ENCODE results near the gene PSEN1. TPM values are rescaled to one million over a fixed set of nuclear protein-coding genes. Genes with fewer than 3 reads are reported as not detected.
A peak's percentile ranks its signal among the peaks of the same experiment; 100 is the strongest.

The PSEN1 gene
- total RNA-seq, 1 experiment from 2014 or later = 49.9 TPM

- H3K4me1 Mint-ChIP-seq = peaks cover 50 to 59% of the 10 kb centered on the region in 2 experiments
- no peak overlapping the region for H3K27ac Mint-ChIP-seq
- no peak overlapping the region for H3K23ac ChIP-seq (ENCODE audit: insufficient read length, low read depth, low read length)
- no peak for DNase-seq
- peaks cover 20% of the 10 kb centered on the region for H3K27me3 ChIP-seq (ENCODE audit: insufficient read depth, low read length)
- no peak overlapping the region for H2AFZ ChIP-seq (ENCODE audit: low read length)
- H3T11ph ChIP-seq (ENCODE audit: low read length) = no peak overlapping the region
- WGBS (ENCODE audit: extremely low coverage, insufficient read length, low lambda C conversion rate) = no CpG with 5 or more reads among the region's 11 CpGs
- H2BK15ac ChIP-seq (ENCODE audit: low read depth, low read length) = no peak overlapping the region
- peaks cover 71% of the 10 kb centered on the region for H3K27me3 Mint-ChIP-seq (ENCODE audit: low read depth)
- H3K18ac ChIP-seq (ENCODE audit: insufficient read length, low read depth, low read length) = no peak overlapping the region
- H2BK12ac ChIP-seq (ENCODE audit: insufficient read length, low read depth, low read length) = no peak overlapping the region
- H3K14ac ChIP-seq (ENCODE audit: insufficient read depth, low read length) = no peak overlapping the region
- H4K20me1 ChIP-seq (ENCODE audit: control insufficient read depth, insufficient read depth, insufficient read length) = no peaks in the 10 kb centered on the region
- peak overlapping the region; percentile 55 to 77 for H3K4me3 Mint-ChIP-seq
- H3K79me2 ChIP-seq (ENCODE audit: insufficient read depth, low read length) = no peaks in the 10 kb centered on the region
- H3K79me1 ChIP-seq (ENCODE audit: insufficient read depth, low read depth, low read length, poor library complexity, severe bottlenecking) = no peaks in the 10 kb centered on the region
- no peak overlapping the region for H3K9ac ChIP-seq (ENCODE audit: extremely low read depth, insufficient read length, low read length)
- H3K9me3 ChIP-seq (ENCODE audit: control insufficient read depth, low read depth, low read length) = no peaks in the 10 kb centered on the region
- TF ChIP-seq CTCF (conservative IDR thresholded peaks at IDR 0.05) = no peak
- no peak overlapping the region for H4K91ac ChIP-seq (ENCODE audit: insufficient read length, low read depth, low read length)
- no peak overlapping the region for H3K56ac ChIP-seq (ENCODE audit: insufficient read length, low read depth, low read length)
- H3K4me2 ChIP-seq (ENCODE audit: insufficient read depth, insufficient read length, low read length) = peak overlapping the region; percentile 47
- no peak overlapping the region for H4K5ac ChIP-seq (ENCODE audit: insufficient read length, low read depth, low read length)
- no peak overlapping the region for H2BK120ac ChIP-seq (ENCODE audit: low read depth, low read length, poor library complexity, severe bottlenecking)
- no peak overlapping the region for H3K4ac ChIP-seq (ENCODE audit: low read depth, low read length)
- H3K36me3 Mint-ChIP-seq (ENCODE audit: insufficient read depth in 1 of 3, low read depth in 3 of 3) = peaks cover 0 to 3% (median 0%) of the 10 kb centered on the region in 3 experiments; a peak in 1 of 7 replicates
- H3K27ac ChIP-seq (ENCODE audit: insufficient read length, low read depth, low read length) = no peak overlapping the region
- peaks cover 4% of the 10 kb centered on the region; the same call in 1 of the 2 replicates for H3K4me1 ChIP-seq (ENCODE audit: insufficient read depth, low read length)
- H2AK5ac ChIP-seq (ENCODE audit: insufficient read length, low read length) = no peak overlapping the region
- no peak overlapping the region for H2BK5ac ChIP-seq (ENCODE audit: insufficient read length, low read length)
- no peak overlapping the region for H4K8ac ChIP-seq (replicated peaks; ENCODE audit: insufficient read length, low read depth, low read length)
- H3K9me3 Mint-ChIP-seq = no peaks in the 10 kb centered on the region; a peak in 1 of 5 replicates
- no peak overlapping the region for H2BK20ac ChIP-seq (ENCODE audit: low read depth, low read length, poor library complexity, severe bottlenecking)
- H3K23me2 ChIP-seq (ENCODE audit: insufficient read length, low read depth, low read length, poor library complexity, severe bottlenecking) = peaks cover 16% of the 10 kb centered on the region
These were observed 102.6 kb downstream of the PSEN1 start for GRCh38 chr14:73238941-73239340.
